ENCODE data around the gene TAMM41.

The TAMM41 gene

DNA sequence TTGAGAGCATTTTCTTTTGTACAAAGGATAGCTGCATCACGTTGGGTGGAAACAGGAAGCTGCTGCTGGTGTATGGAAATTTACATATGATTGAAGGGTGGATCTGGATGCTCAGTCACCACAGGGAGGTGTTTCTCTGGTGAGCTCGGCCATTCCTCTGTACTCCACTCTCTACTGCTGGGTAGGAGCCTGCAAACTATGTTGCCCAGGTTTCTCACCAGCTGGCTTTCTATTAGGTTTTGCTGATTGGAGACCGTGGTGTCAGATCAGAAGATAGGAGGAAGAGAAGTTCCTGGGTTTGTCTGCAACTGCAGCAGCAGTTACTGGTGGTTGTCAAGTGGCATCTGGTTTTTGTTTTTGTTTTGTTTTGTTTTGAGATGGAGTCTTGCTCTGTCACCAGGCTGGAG, 61.7 kb downstream of the TAMM41 start:
- no peak overlapping the region for H3K4me3 ChIP-seq (ENCODE audit: low read depth, low read length, poor library complexity, severe bottlenecking)
- TF ChIP-seq, protein P1, sequence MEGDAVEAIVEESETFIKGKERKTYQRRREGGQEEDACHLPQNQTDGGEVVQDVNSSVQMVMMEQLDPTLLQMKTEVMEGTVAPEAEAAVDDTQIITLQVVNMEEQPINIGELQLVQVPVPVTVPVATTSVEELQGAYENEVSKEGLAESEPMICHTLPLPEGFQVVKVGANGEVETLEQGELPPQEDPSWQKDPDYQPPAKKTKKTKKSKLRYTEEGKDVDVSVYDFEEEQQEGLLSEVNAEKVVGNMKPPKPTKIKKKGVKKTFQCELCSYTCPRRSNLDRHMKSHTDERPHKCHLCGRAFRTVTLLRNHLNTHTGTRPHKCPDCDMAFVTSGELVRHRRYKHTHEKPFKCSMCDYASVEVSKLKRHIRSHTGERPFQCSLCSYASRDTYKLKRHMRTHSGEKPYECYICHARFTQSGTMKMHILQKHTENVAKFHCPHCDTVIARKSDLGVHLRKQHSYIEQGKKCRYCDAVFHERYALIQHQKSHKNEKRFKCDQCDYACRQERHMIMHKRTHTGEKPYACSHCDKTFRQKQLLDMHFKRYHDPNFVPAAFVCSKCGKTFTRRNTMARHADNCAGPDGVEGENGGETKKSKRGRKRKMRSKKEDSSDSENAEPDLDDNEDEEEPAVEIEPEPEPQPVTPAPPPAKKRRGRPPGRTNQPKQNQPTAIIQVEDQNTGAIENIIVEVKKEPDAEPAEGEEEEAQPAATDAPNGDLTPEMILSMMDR (IDR thresholded peaks at IDR 0.05; ENCODE audit: low read length) = no peak
- no peak for TF ChIP-seq EZH2 (IDR thresholded peaks at IDR 0.05; ENCODE audit: borderline replicate concordance, low read length)
- H3K4me2 ChIP-seq (ENCODE audit: low read length) = no peak overlapping the region
- H3K9ac ChIP-seq (ENCODE audit: low read length) = no peak overlapping the region
- H3K9me3 ChIP-seq (ENCODE audit: low read length) = no peaks in the 10 kb centered on the region
- H2AFZ ChIP-seq (ENCODE audit: low read length) = no peak overlapping the region
- H3K9me2 ChIP-seq (ENCODE audit: low read depth, low read length) = no peaks in the 10 kb centered on the region
- peaks cover 9% of the 10 kb centered on the region for H3K4me1 ChIP-seq (ENCODE audit: insufficient read depth, low read length, severe bottlenecking)
- H4K20me1 ChIP-seq (ENCODE audit: insufficient read depth, low read length) = no peaks in the 10 kb centered on the region
- peaks cover 28% of the 10 kb centered on the region for H3K36me3 ChIP-seq (ENCODE audit: insufficient read depth, low read length)
- no peaks in the 10 kb centered on the region for H3F3A ChIP-seq (ENCODE audit: insufficient read depth, low read length)
- no peaks in the 10 kb centered on the region for H3K27me3 ChIP-seq (ENCODE audit: insufficient read depth, low read length)
- no peak overlapping the region for H3K27ac ChIP-seq (ENCODE audit: low read depth, low read length, poor library complexity, severe bottlenecking)
- H3K79me2 ChIP-seq (ENCODE audit: insufficient read depth, low read length) = no peaks in the 10 kb centered on the region

DNA sequence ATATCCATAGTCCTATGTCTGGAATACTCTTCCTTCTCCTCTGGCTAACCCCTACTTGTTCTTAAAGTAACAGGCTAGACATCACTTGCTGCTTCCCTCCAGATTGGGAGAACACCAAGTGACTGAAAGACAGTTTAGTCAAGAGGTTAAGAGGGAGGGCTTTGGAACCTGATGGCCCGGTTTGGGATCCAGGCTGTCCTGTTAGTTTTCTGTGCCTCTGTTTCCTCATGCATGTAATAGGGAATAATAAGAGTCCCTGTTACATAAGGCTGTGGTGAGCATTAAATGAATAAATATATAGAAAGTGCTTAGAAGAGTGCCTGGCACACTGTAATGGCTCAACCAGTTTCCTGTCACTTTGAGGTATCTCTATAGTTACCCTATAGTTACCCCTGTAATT, 66.3 kb downstream of the TAMM41 start:
- Histone ChIP-seq H3K9me2 (ENCODE audit: low read depth, low read length) (no peaks in the 10 kb centered on the region), H3K4me1 (ENCODE audit: insufficient read depth, low read length, severe bottlenecking) (peaks cover 9% of the 10 kb centered on the region), H3K9ac (ENCODE audit: low read length) (no peak overlapping the region), H3K27ac (ENCODE audit: low read depth, low read length, poor library complexity, severe bottlenecking) (no peak overlapping the region), H3F3A (ENCODE audit: insufficient read depth, low read length) (no peaks in the 10 kb centered on the region), H3K4me3 (ENCODE audit: low read depth, low read length, poor library complexity, severe bottlenecking) (no peak overlapping the region), H3K27me3 (ENCODE audit: insufficient read depth, low read length) (no peaks in the 10 kb centered on the region), H4K20me1 (ENCODE audit: insufficient read depth, low read length) (no peaks in the 10 kb centered on the region), H3K36me3 (ENCODE audit: insufficient read depth, low read length) (no peaks in the 10 kb centered on the region), H2AFZ (ENCODE audit: low read length) (no peak overlapping the region), H3K9me3 (ENCODE audit: low read length) (no peaks in the 10 kb centered on the region), H3K4me2 (ENCODE audit: low read length) (no peak overlapping the region), H3K79me2 (ENCODE audit: insufficient read depth, low read length) (no peaks in the 10 kb centered on the region)
- TF ChIP-seq, protein P1 (IDR thresholded peaks at IDR 0.05; ENCODE audit: low read length) = no peak
- no peak for TF ChIP-seq EZH2 (IDR thresholded peaks at IDR 0.05; ENCODE audit: borderline replicate concordance, low read length)

DNA sequence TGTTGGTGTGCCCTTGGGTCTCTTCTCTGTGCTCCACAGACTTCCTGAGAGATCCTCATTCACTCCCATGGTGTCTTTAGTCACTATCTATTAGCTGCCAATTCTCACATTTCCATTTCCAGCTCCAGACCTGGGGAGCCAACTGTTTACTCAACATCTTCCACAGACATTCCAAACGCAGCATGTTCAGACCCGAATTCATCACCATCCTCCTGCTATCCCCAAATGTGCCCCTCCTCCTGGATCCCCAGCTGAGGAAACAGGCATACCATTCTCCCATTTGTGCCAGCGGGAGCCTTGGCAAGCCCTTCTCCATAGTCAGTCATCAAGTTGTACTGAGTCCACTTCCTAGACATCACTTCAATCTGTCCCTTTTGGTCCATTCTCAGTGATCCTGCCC, 67.1 kb downstream of the TAMM41 start:
- H3K9me2 ChIP-seq (ENCODE audit: low read depth, low read length) = no peaks in the 10 kb centered on the region
- peaks cover 2% of the 10 kb centered on the region for H3K4me1 ChIP-seq (ENCODE audit: insufficient read depth, low read length, severe bottlenecking)
- no peak for TF ChIP-seq EZH2 (IDR thresholded peaks at IDR 0.05; ENCODE audit: borderline replicate concordance, low read length)
- TF ChIP-seq, protein P1 (IDR thresholded peaks at IDR 0.05; ENCODE audit: low read length) = no peak
- no peak overlapping the region for H3K4me2 ChIP-seq (ENCODE audit: low read length)
- H4K20me1 ChIP-seq (ENCODE audit: insufficient read depth, low read length) = no peaks in the 10 kb centered on the region
- no peaks in the 10 kb centered on the region for H3K27me3 ChIP-seq (ENCODE audit: insufficient read depth, low read length)
- no peak overlapping the region for H3K9ac ChIP-seq (ENCODE audit: low read length)
- no peaks in the 10 kb centered on the region for H3K79me2 ChIP-seq (ENCODE audit: insufficient read depth, low read length)
- H3K4me3 ChIP-seq (ENCODE audit: low read depth, low read length, poor library complexity, severe bottlenecking) = no peak overlapping the region
- H3K36me3 ChIP-seq (ENCODE audit: insufficient read depth, low read length) = no peaks in the 10 kb centered on the region
- no peak overlapping the region for H3K27ac ChIP-seq (ENCODE audit: low read depth, low read length, poor library complexity, severe bottlenecking)
- no peaks in the 10 kb centered on the region for H3K9me3 ChIP-seq (ENCODE audit: low read length)
- H2AFZ ChIP-seq (ENCODE audit: low read length) = no peak overlapping the region
- no peaks in the 10 kb centered on the region for H3F3A ChIP-seq (ENCODE audit: insufficient read depth, low read length)

Measured in OCI-LY1 (cell line).